Activated CD8-positive, alpha-beta memory T cell treated with anti-CD3 and anti-CD28 coated beads, Interleukin-2, amount 50 U/mL, for 1 hour (primary cell): ENCODE measurements around the gene AOC3.
"Not testable (repeated sequence)": the region's sequence is repeated elsewhere in the genome, so short reads cannot be mapped to it uniquely, and the experiment has no call there.

Experiments
- DNase-seq: peaks from one replicate; pipeline ENCODE4 v3.0.0-alpha.2; 2020; ENCODE audit errors: extremely low read depth

Gene AOC3

DNA sequence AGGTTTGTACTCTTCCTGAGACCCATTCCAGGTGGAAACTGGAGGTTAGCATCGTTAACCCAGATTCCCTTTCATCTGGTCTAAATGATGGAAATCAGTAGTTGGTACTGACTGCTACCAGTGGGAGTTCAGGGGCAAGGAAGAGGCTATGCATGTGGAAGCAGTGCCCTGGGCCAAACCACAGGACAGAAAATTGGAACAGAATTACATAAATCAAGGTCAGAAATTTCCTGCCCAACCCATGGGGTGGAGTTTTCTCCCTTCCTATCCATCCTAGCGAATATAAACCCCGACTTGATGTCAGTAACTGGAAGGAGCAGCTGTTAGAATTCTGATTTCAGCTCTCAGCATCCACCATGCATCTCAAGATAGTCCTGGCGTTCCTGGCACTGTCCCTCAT, 6.7 kb upstream of the AOC3 start, which contains the start of gene AOC2:
AOC2 (plus strand) TSS at position 310 of the 400 bp plus-strand sequence; CDS start at position 357, 47 bp downstream.
- DNase-seq, result no peak

DNA sequence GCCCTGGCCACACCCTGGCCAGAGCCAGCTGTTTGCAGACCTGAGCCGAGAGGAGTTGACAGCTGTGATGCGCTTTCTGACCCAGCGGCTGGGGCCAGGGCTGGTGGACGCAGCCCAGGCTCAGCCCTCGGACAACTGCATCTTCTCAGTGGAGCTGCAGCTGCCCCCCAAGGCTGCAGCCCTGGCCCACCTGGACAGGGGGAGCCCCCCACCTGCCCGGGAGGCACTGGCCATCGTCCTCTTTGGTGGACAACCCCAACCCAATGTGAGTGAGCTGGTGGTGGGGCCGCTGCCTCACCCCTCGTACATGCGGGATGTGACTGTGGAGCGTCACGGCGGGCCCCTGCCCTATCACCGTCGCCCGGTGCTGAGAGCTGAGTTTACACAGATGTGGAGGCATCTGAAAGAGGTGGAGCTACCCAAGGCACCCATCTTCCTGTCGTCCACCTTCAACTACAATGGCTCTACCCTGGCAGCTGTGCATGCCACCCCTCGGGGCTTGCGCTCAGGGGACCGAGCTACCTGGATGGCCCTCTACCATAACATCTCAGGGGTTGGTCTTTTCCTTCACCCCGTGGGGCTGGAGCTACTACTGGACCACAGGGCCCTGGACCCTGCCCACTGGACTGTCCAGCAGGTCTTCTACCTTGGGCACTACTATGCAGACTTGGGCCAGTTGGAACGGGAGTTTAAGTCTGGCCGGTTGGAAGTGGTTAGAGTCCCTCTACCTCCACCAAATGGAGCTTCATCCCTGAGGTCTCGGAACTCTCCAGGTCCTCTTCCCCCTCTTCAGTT, 6.0 kb upstream of the AOC3 start:
- DNase-seq, result no peak

DNA sequence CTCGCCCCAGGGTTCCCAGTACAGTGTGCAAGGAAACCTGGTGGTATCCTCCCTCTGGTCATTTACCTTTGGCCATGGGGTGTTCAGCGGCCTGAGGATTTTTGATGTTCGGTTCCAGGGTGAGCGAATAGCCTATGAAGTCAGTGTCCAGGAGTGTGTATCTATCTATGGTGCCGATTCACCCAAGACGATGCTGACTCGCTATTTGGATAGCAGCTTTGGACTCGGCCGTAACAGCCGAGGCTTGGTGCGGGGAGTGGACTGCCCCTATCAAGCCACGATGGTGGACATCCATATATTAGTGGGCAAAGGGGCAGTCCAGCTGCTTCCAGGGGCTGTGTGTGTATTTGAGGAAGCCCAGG, 5.5 kb upstream of the AOC3 start:
- no peak for DNase-seq

DNA sequence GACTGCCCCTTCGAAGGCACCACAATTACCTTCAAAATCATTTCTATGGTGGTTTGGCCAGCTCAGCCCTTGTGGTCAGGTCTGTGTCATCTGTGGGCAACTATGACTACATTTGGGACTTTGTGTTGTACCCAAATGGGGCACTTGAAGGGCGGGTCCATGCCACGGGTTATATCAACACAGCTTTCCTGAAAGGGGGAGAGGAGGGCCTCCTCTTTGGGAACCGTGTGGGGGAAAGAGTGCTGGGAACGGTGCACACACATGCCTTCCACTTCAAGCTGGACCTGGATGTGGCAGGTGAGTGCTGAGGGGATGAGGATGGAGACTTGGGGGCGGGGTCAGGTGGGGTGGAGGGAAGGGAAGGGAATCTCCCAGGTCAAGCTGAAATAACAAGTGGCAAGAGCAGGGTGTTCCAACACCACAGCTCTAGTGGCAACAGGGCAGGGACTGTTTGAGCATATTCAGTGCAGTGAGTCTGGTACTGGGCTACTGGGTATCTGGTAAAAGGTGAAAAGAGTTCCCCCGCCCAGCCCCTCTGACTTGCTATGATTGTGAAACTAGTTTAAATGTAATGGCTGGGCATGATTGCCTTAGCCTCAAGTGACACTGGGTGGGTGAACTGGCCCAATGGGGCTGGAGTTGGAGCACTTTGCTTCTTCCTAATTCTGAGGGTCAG, 4.9 kb upstream of the AOC3 start:
- no peak for DNase-seq

DNA sequence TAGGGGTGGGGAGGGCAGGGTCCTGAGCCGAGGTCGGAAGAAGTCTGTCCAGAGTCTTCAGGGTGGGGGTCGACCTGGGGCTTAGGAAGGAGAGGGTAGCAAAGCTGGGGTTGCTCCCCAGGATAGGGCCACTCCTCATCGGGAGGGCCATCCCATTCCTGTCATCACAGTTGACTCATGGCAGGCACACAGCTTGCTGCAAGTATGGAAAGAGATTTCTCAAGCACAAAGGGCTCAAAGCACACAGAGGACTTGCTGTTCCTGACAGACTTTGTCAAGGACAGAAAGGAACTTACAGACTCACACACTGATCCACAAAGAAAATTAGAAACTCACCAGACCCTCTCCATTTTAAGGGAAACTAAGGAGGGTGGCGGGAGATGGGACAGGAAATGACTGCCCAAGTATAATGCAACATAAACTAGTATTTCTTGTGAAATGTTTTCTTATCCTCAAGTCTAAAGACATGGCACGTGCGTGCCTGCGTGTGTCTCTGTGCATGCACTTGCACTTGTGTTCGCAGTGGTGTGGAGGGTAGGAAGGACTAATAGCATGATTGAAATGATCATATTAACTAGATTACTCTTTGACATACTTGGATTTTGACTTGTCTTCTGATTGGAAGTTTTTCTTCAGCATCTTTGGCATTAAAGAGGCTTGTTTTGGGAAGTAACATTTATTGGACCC, 4.3 kb upstream of the AOC3 start:
- no peak for DNase-seq

DNA sequence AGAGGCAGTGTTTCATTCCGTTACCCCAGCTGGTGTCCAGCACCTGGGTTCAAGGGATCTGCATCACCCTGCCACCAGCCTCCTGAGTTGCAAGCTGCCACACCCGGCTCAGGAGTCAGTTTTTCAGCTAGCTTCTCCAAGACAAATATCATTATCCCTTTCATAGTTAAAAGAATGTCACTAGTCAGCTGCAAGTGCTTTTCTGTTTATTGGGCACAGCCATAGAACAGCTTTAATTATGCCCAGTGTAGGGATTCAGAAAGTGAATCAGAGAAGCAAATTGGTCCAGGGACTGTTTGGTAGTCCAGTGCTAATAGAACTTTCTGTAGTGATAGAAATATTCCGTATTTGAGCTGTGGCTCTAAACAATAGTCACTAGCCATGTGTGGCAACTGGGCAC, 2.9 kb upstream of the AOC3 start:
- no peak for DNase-seq

DNA sequence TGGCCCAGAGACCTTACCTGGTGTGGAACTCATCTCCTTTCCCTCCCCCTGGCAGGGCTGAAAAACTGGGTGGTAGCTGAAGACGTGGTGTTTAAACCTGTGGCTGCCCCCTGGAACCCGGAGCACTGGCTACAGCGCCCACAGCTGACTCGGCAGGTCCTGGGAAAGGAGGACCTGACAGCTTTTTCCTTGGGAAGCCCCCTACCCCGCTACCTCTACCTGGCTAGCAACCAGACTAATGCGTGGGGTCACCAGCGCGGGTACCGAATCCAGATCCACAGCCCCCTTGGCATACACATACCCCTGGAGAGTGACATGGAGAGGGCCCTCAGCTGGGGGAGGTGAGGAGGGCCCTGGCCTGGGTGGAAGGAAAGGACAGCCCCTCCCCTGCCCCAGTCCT, 2.0 kb upstream of the AOC3 start:
- no peak for DNase-seq

DNA sequence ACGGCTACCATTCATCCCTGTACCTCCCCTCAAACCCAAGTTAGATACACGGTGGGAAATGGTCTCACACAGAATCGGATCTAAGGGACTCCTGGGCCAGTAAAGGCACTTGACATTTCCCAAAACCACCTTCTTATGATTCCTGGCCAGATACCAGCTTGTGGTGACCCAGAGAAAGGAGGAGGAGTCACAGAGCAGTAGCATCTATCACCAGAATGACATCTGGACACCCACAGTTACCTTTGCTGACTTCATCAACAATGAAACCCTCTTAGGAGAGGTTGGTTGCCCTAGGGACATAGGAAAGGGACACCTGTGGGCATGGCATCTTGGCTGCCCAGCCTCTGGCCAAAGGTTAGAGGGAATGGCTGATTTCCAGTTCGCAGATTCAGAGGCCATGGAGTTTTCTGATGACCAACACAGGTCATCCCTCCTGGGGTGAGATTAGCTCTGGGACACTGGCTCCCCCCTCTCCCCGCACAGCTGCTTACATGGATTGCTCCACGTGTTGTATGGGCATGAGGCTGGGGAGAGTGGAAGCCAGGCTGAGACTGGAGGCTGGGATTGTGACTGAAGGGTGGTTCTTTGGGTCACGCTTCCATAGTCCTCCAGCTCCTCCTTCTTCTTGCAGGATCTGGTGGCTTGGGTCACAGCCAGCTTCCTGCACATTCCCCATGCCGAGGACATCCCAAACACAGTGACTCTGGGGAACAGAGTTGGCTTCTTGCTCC, 1.4 kb upstream of the AOC3 start:
- no peak for DNase-seq

DNA sequence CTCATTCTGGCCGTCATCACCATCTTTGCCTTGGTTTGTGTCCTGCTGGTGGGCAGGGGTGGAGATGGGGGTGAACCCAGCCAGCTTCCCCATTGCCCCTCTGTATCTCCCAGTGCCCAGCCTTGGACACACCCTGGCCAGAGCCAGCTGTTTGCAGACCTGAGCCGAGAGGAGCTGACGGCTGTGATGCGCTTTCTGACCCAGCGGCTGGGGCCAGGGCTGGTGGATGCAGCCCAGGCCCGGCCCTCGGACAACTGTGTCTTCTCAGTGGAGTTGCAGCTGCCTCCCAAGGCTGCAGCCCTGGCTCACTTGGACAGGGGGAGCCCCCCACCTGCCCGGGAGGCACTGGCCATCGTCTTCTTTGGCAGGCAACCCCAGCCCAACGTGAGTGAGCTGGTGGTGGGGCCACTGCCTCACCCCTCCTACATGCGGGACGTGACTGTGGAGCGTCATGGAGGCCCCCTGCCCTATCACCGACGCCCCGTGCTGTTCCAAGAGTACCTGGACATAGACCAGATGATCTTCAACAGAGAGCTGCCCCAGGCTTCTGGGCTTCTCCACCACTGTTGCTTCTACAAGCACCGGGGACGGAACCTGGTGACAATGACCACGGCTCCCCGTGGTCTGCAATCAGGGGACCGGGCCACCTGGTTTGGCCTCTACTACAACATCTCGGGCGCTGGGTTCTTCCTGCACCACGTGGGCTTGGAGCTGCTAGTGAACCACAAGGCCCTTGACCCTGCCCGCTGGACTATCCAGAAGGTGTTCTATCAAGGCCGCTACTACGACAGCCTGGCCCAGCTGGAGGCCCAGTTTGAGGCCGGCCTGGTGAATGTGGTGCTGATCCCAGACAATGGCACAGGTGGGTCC, 607 bp downstream of the AOC3 start:
- DNase-seq, result not testable (repeated sequence)

DNA sequence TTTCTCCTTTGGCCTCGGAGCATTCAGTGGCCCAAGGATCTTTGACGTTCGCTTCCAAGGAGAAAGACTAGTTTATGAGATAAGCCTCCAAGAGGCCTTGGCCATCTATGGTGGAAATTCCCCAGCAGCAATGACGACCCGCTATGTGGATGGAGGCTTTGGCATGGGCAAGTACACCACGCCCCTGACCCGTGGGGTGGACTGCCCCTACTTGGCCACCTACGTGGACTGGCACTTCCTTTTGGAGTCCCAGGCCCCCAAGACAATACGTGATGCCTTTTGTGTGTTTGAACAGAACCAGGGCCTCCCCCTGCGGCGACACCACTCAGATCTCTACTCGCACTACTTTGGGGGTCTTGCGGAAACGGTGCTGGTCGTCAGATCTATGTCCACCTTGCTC, 1.4 kb downstream of the AOC3 start:
- no peak for DNase-seq

DNA sequence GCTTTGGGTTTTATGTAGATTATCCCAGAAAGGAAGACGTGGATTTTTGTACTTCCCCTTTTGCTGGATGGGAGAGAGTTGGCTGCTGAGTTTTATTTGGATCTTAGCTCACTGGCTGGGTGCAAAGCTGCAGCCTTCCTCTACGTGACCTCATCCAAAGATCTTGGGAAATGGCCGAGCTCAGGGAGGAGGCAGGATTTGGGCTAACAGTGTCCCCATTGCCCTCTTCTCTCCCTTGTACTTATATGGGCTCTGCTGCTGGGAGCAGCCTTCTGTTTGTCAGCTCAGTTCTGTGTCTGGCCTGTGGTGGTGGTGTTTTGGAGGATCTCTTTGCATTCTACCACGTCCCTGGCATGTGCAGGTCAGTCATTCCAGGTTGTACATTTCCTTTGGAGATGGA, 2.0 kb downstream of the AOC3 start:
- no peak for DNase-seq

DNA sequence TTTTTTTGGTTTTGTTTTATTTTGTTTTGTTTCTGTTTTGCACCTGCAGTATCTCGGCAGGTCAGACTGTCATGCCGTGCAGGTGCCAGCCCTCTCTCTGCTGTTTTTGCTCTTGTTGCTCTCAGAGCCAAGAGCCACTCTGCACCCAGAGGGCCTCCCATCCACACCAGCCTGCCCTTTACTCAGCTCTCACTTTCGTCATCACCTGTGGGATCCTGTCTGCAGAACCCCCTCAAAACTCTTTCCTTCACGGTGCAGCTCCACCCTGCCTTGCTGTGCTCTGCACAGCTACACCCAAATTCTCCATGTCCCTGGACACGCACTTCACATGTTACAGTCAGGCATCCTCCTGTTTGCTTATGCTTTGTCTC, 2.6 kb downstream of the AOC3 start:
- no peak for DNase-seq

DNA sequence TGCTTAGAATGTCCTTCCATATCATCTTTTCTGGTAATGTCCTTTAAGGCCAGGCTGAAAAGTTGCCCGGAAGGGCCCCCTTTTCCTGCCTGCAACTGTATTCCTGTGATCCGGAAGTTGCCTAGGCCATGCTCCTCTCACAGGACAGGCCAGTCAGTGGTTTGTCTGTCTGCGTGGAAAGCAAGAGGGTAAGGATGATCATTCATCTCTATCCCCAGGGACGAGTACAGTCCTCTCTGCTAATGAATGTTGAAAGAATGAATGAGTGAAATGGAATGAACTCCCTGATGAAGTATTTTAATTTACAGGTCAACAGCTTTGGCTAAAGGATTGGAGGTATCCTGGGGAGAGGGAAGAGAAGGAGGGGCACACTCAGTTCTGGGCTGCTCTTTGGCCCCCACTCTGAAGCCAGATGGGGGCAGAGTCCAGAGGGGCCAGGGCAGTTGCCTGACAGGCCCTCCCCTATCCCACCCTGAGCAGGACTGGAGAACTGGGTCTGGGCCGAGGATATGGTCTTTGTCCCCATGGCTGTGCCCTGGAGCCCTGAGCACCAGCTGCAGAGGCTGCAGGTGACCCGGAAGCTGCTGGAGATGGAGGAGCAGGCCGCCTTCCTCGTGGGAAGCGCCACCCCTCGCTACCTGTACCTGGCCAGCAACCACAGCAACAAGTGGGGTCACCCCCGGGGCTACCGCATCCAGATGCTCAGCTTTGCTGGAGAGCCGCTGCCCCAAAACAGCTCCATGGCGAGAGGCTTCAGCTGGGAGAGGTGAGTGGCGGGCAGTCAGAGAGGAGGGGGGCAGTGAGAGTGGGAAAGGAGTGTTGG, 3.2 kb downstream of the AOC3 start:
- DNase-seq, result no peak

DNA sequence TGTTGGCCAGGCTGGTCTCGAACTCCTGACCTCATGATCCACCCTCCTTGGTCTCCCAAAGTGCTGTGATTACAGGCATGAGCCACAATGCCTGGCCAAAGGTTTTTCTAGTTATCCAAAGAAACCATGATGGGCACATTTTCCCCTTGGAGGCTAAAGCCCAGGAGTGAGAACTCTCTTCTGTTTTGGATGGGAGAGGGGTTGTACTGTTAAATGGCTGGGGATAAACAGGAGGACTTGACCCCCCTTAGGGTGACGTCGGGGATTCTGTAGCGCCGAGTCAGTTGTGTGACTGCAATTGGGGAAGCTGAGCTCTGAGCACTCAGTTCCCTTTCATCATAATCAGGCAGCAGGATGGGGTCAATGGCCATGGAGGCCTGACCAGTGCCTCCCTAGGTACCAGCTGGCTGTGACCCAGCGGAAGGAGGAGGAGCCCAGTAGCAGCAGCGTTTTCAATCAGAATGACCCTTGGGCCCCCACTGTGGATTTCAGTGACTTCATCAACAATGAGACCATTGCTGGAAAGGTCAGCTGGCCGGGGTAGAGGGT, 4.1 kb downstream of the AOC3 start:
- no peak for DNase-seq

DNA sequence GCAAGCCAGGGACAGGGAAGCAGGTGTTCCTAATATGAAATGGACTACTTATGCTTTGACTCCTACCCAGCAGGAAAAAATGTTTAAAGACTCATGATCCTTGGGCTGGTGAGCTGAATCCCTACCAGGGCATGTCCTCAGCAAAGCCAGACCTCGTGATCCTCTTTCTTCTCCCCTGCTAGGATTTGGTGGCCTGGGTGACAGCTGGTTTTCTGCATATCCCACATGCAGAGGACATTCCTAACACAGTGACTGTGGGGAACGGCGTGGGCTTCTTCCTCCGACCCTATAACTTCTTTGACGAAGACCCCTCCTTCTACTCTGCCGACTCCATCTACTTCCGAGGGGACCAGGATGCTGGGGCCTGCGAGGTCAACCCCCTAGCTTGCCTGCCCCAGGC, 5.1 kb downstream of the AOC3 start:
- DNase-seq, result not testable (repeated sequence)

DNA sequence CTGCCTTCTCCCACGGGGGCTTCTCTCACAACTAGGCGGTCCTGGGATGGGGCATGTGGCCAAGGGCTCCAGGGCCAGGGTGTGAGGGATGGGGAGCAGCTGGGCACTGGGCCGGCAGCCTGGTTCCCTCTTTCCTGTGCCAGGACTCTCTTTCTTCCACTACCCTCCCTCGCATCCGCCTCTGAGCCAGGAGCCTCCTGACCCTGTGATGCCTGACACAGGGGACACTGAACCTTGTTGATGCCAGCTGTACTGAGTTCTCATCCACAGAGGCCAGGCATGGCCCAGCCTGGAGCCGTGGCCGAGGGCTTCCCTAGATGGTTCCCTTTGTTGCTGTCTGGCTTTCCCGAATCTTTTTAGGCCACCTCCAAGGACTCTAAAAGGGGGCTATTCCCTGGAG, 5.5 kb downstream of the AOC3 start:
- DNase-seq, result not testable (repeated sequence)

DNA sequence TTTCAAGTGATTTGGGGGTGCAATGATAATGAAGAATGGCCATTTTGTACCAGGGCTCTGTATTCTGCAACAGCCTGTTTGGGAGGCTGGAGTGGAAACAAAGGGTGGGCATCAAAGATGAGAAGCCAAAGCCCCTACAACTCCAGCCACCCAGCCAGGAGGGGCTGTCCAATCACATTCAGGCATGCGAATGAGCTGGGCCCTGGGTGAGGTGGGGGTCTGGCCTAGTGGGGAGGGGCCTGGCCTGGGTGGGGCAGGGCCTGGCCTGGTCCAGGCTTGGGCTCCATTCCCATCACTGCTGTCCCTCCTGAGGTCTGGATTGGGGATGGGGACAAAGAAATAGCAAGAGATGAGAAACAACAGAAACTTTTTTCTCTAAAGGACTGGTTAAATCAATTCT, 6.4 kb downstream of the AOC3 start:
- DNase-seq, result no peak

DNA sequence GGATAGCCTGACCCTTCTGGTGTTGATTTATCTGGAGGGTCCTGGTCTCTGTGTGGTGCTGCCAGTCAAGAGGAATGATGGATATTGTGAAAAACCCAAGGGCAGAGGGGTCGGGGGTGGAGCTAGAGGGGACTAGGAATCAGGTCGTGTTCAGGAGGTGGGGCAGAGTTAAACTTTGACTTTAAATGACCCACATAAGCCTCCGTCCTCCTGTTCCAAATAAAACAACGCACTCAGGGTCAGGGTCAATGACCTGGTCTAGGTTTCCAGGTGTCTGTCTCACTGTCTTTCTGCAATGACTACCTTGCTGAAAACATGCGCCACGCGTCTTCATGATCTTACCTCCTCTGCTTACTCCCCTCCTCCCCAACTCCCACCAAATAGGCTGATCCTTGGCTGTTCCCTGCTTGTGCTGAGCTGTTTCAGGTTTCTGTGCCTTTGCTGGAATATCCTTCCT, 14.7 kb downstream of the AOC3 start:
- no peak for DNase-seq

DNA sequence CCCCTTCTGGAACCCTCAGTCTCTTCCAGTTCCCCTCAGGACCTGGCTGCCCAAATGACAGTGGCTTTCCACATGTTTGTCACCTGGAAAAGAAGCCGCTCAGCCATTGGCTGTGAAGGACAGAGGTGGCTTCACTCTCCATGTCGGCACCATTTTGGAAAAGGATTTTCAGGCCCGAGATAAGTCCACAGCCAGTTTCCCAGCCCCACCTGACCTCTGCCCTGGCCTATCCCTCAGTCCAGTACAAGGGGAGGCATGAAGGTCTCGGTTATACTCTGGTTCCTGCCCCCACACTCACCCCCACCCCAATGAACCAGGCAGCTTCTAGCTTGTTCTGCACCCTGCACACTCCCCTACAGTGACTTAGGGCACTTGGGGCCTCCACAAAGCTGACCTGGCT, 15.2 kb downstream of the AOC3 start:
- DNase-seq, result no peak
